B cell (primary cell): ENCODE data around the gene IL17RA.

ENCODE experiments used
- EZH2 ChIP-seq: IDR thresholded peaks from 2 replicates; pipeline ENCODE4 v1.6.1; 2012; ENCODE audit warnings: borderline replicate concordance, low read depth, mild to moderate bottlenecking, moderate library complexity, low read length; ENCODE audit not compliant: insufficient read depth, poor library complexity, severe bottlenecking
- TF ChIP-seq, protein P1 (sequence below): fragments of 200-600 bp; IDR thresholded peaks from one replicate; pipeline ENCODE4 v1.8.0; 2022; ENCODE audit warnings: antibody characterized with exemption, mild to moderate bottlenecking

DNA sequence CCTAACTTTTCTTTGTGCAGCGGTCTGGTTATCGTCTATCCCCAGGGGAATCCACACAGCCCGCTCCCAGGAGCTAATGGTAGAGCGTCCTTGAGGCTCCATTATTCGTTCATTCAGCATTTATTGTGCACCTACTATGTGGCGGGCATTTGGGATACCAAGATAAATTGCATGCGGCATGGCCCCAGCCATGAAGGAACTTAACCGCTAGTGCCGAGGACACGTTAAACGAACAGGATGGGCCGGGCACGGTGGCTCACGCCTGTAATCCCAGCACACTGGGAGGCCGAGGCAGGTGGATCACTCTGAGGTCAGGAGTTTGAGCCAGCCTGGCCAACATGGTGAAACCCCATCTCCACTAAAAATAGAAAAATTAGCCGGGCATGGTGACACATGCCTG, 25.2 kb downstream of the IL17RA start:
- TF ChIP-seq, protein P1, sequence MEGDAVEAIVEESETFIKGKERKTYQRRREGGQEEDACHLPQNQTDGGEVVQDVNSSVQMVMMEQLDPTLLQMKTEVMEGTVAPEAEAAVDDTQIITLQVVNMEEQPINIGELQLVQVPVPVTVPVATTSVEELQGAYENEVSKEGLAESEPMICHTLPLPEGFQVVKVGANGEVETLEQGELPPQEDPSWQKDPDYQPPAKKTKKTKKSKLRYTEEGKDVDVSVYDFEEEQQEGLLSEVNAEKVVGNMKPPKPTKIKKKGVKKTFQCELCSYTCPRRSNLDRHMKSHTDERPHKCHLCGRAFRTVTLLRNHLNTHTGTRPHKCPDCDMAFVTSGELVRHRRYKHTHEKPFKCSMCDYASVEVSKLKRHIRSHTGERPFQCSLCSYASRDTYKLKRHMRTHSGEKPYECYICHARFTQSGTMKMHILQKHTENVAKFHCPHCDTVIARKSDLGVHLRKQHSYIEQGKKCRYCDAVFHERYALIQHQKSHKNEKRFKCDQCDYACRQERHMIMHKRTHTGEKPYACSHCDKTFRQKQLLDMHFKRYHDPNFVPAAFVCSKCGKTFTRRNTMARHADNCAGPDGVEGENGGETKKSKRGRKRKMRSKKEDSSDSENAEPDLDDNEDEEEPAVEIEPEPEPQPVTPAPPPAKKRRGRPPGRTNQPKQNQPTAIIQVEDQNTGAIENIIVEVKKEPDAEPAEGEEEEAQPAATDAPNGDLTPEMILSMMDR: no peak
- TF ChIP-seq EZH2: no peak
